Measurements from ENCODE around the gene RNF43.

- TF ChIP-seq POLR2A (IDR thresholded peaks at IDR 0.05) (no peak), CTCF (IDR thresholded peaks at IDR 0.05) (no peak)
Observed at GRCh38 chr17:58382108-58382871, 35.0 kb downstream of the RNF43 start.
